PC-3 (cell line): ENCODE data around the gene NR2F6.

Experiments
- CTCF ChIP-seq: fragments of 300-600 bp; sonication (generic); conservative IDR thresholded peaks from 2 replicates; pipeline ENCODE4 v1.5.1; 2017; ENCODE audit warnings: antibody characterized with exemption, low read depth, mild to moderate bottlenecking, low read length
- EZH2 ChIP-seq: fragments of 300-600 bp; sonication (generic); IDR thresholded peaks from one replicate; pipeline ENCODE4 v1.6.1; 2017; ENCODE audit warnings: antibody characterized with exemption, mild to moderate bottlenecking, low read length; ENCODE audit not compliant: unreplicated experiment

GRCh38 chr19:17183271-17183761, 62.4 kb downstream of the NR2F6 start:
- TF ChIP-seq CTCF (no peak), EZH2 (no peak)
